GOT3 (cell line): Measurements from ENCODE around the gene GTF2H4.
"Not testable (repeated sequence)": the region's sequence is repeated elsewhere in the genome, so short reads cannot be mapped to it uniquely, and the experiment has no call there.

Experiments
- DNase-seq: peaks from one replicate; lab custom pipeline; 2025; ENCODE audit warnings: mixed read lengths; lab: John Stamatoyannopoulos, UW

GTF2H4 gene

DNA sequence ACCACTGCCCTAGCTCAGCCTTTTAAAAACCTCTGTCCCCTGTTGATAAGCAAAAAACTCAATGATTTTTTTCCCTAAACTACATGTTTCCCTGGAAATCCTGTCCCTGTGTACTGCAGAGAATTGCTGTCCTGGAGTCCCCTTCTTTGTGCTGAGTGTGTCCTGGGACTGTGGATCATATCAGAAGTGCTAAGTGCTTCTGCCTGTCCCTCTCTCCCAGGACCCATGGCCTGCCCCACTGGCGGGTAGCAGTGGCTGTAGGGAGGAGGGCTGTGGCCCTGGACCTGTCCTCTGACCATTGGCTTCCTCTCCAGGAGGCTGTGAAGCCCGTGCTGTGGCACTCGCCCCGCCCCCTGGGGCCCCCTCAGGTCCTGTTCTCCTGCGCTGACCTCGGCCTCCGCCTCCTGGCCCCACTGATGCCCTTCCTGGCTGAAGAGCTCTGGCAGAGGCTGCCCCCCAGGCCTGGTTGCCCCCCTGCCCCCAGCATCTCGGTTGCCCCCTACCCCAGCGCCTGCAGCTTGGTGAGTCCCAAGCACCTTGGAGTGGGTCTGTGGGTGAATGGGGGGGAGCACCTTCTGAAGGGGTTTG lies 16.1 kb downstream of the GTF2H4 start:
- not testable (repeated sequence) for DNase-seq

DNA sequence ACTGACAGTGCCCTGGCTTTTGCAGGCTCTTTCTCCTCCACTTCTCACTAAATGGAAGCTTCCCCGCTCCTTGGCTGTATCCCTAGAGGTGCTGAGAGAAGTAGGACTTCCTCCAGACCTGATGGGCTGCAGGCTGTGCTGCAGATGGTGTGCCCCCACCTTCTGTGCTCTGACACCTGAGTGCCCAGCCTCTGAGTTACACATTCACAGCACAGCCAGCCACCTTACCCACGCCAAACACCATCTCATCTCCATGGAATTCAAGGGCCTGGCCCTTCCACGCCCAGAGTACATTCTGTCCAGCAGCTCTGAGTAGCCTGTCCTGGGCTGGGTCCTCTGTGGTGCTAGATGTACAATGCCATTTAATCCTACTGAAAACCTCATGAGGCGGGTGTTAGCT lies 18.6 kb downstream of the GTF2H4 start:
- DNase-seq = no peak

GRCh38 chr6:30927080-30927479 lies 19.1 kb downstream of the GTF2H4 start:
- not testable (repeated sequence) for DNase-seq

- no peak for DNase-seq
Observed at GRCh38 chr6:30928677-30929076, 20.7 kb downstream of the GTF2H4 start.

DNA sequence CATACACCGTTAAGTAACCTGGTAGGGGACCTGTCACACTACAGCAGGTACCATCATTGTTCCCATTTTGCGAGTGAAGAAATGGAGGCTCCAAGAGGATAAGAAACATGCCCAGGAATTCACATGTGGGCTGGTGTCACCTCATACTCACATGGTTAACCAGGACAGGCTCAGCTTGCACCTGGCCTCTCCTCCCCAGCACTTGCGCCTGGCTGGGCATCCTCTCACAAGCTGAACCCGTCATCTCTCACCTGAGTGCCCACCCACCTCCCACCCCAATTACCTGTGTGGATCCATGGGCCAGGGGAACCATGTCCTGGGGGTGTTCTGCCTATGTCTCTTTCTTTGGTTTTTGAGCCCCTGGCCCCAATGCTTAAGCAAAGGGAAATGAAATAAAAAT lies 22.5 kb downstream of the GTF2H4 start:
- DNase-seq = no peak

GRCh38 chr6:30931272-30931671 lies 23.3 kb downstream of the GTF2H4 start:
- DNase-seq = no peak

DNA sequence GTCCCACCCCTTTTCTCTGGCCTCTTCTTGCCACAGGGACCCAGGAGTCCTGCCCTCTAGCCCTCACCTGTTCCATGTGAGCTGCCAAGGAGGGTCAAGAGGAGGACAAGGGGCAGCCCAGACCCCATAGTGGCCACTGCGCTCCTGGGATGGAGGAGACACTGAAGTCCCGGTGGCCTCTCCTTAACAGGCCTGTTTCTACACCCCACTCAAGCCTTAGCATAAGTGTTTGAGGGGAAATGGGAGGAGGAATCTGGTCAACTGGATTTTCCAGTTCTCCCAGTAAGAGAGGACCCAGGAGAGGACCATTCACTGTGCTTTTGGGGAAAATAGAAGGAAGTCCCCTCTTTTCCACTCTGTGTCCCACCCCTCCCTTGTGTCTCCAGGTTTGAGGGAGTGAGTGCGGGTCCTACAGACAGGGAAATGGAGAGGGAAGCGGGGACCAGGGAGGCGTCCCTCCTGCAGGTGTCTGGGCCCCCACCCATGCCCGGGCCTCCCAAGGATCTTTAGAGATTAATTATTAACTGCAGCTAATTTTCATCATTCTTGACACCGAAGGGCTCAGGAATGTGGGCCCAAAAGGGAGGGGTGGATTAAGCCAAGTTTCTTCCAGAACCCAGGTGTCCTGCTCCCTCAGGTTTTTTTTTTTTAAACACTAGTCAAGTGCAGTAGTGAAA lies 24.1 kb downstream of the GTF2H4 start, which contains the start of gene SFTA2:
Gene SFTA2, minus strand, starts transcription at position 202 of the 677 bp plus-strand sequence. Its CDS starts 74 bp downstream, at position 128.
- no peak for DNase-seq

DNA sequence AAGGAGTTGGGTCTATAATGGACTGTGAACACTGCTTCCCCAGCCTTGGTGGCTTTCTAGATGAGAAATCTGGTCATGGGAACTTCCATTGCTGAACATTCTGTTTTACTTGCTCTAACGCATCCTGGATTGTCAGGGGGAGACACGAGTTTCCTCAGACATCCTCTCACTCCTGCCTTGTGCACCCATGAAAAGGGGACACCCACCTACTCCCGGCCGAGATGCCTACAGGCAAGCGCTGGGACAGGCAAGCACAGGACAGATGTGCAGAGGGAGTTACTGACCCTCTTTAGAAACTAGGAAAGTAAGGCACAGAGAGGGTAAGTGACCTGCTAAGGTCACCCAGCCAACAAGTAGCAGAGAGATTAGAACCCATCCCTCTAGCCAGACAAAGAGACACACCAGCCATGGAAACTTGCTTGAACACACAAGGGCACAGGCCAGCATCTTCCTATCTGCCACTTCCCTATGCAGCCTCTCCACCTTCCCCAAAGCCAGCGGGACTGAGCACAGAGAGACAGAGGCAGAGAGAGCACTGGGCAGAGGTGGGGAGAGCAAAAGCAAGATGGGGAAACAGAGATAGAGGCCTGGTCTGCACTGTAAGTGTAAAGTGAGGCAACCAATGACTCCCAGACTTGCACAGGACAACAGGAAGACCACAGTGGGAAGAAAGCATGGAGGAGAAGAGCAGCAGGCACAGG lies 24.8 kb downstream of the GTF2H4 start:
- no peak for DNase-seq

- DNase-seq = no peak
Observed at GRCh38 chr6:30935018-30935417, 27.0 kb downstream of the GTF2H4 start.

- no peak for DNase-seq
Observed at GRCh38 chr6:30937265-30937664, 29.3 kb downstream of the GTF2H4 start.

DNA sequence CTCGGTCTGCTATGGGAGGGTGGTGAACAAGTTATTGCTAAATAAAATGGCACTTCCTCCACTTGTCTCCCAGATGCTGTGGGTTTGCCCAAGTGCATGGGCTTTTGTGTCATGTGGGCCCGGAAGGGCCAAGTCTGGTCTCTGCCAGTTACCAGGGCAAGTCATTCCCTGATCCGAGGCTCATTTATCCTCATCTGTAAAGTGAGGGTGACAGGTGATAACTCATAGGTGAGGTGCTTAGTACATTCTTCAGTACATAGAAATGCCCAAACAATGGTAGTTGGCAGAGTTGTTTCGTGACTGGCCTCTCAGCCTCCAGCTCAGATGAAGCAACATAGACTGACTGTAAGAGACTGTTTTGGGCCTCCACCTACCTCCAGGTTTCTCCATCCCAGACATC lies 30.7 kb downstream of the GTF2H4 start:
- no peak for DNase-seq

GRCh38 chr6:30939473-30939872 lies 31.5 kb downstream of the GTF2H4 start:
- no peak for DNase-seq

GRCh38 chr6:30940361-30940986 lies 32.5 kb downstream of the GTF2H4 start, which contains the start of gene MUCL3:
Gene MUCL3, plus strand, starts transcription at chr6:30940973. Its CDS starts 27 bp downstream, at chr6:30941000.
- no peak for DNase-seq

DNA sequence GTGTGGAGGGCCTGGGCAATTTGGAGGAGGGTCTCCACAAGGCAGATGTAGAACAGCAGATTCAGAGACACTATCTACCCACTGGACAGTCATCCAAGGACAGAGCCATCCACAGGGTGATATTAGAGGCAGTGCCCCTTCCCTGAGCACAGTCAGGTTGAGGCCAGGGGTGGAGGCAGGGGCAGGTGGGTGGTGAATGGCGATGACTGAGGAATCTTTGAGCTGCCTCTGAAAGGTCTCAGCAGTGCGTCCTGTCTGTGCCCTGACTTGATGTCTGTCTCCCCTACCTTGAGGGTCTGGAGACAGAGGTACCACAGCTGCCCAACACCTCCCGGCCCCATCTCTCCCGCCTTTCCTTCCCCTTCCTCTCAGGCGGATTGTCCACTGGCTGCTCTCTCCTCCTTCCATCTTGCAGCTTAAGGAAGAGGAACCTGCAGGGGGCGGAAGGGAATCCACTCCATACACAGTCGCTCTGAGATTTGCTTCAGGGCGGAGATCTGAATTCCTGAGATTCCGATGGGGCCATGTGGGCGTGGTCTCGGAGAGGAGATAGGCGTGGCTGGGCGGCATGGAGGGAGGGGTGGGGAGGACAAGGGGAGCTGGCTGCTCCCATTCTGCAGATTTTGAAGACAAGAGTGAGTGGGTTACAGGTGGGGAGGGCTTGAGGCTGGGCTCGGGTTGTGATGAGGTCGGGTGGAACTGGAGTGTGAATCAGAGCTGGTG lies 34.5 kb downstream of the GTF2H4 start:
- DNase-seq = no peak

- no peak for DNase-seq
Observed at GRCh38 chr6:30944051-30944450, 36.0 kb downstream of the GTF2H4 start.

DNA sequence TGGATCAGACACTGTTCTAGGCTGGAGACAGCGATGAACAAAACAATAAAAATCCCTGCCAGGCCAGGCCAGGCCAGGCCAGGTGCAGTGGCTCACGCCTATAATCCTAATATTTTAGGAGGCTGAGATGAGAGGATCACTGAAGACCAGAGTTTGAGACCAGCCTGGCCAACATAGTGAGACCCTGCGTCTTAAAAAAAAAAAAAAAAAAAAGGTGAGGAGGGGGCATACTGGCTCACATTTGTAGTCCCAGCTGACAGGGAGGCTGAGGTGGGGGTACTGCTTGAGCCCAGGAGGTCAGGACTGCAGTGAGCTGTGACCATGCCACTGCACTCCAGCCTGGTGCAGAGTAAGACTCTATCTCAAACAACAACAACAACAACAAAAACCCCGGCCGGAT lies 37.3 kb downstream of the GTF2H4 start:
- DNase-seq = no peak

DNA sequence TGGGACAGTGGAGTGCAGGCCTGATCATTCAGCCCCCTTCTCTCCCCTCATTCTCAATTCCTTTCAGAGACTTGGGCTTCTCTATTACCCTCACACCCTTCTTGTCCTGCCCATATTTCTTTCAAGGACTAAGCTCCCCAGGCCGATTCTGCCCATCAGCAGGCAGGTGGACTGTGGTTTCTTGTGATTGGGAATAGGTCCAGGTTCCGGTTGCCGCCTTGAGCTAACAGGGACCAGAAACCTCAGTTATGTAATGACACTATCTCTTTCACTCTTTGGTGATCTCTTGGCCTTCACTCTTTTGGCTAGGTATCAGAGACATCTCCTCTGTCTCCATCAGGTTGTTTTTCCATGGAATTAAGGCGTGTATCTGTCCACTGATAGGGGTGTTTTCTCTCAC lies 39.2 kb downstream of the GTF2H4 start:
- DNase-seq = no peak

- no peak for DNase-seq
Observed at GRCh38 chr6:30948811-30949210, 40.8 kb downstream of the GTF2H4 start.

GRCh38 chr6:30951907-30952469 lies 44.0 kb downstream of the GTF2H4 start:
- no peak for DNase-seq

DNA sequence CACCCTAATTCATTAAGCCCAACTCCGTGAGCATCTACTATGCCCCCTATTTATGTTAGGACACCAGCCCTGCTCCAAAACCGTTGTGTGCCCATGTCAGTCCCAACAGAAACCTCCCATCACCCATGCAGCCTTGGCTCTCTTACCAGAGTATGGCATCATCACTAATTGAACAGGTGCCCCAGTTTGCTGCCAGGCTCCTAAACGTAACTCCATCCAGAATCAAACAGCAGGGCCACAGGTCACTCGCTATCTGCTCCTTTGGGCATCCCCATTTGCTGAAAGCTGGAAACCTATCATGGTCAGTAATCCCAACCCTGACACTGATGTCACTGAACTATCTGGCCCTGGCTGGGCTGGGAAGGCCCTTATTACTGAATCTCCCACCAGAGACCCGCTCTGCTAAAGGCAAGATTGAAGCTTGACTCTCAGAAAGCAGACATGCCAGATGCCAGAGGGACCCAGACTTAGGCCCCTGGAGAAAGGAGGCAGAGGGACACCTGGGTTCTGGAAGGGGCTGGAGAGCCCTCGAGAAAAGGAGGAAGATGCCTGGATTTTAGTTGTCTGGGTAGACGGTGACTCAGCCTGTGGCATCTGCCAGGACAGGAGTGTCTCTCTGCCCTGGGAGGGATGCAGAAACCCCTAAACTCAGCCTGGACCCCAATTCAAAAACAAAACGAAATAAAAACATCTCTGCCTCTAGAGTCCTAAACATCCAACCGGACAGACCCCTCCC lies 46.8 kb downstream of the GTF2H4 start:
- no peak for DNase-seq
